MM.1S (cell line): ENCODE data around the gene ZNF444.

Source experiments
- DNase-seq: peaks from one replicate; pipeline ENCODE4 v3.0.0-alpha.2; 2015
- H2AFZ ChIP-seq: fragments of 300-600 bp; sonication (generic); 2 replicates; pipeline ENCODE4 v1.6.0; 2016; ENCODE audit warnings: antibody characterized with exemption, low read length
- H3F3A ChIP-seq: fragments of 300-600 bp; sonication (generic); 2 replicates; pipeline ENCODE4 v1.6.1; 2016; ENCODE audit warnings: mild to moderate bottlenecking, antibody characterized with exemption, low read length, moderate library complexity, mixed read lengths; ENCODE audit not compliant: insufficient read depth
- H3K27ac ChIP-seq: fragments of 300-600 bp; sonication (generic); 2 replicates; pipeline ENCODE4 v1.5.1; 2016; ENCODE audit warnings: mild to moderate bottlenecking, low read length
- H3K27me3 ChIP-seq: fragments of 300-600 bp; sonication (generic); replicated peaks from 2 replicates; pipeline ENCODE4 v1.6.0; 2016; ENCODE audit warnings: low read length; ENCODE audit not compliant: insufficient read depth
- H3K36me3 ChIP-seq: fragments of 300-600 bp; sonication (generic); replicated peaks from 2 replicates; pipeline ENCODE4 v1.6.1; 2016; ENCODE audit warnings: mild to moderate bottlenecking, low read length, mixed read lengths; ENCODE audit not compliant: insufficient read depth
- H3K4me1 ChIP-seq: fragments of 300-600 bp; sonication (generic); 2 replicates; pipeline ENCODE4 v1.6.1; 2016; ENCODE audit warnings: low read length, mixed read lengths
- H3K4me2 ChIP-seq: fragments of 300-600 bp; sonication (generic); 2 replicates; pipeline ENCODE4 v1.6.0; 2016; ENCODE audit warnings: low read depth, low read length
- H3K4me3 ChIP-seq: fragments of 300-600 bp; sonication (generic); 2 replicates; pipeline ENCODE4 v1.5.1; 2016; ENCODE audit warnings: low read length, mixed read lengths
- H3K79me2 ChIP-seq: fragments of 300-600 bp; sonication (generic); 2 replicates; pipeline ENCODE4 v1.6.1; 2016; ENCODE audit warnings: mixed run types, low read length, mixed read lengths
- H3K9ac ChIP-seq: fragments of 300-600 bp; sonication (generic); 2 replicates; pipeline ENCODE4 v1.6.1; 2016; ENCODE audit warnings: low read length, mixed read lengths
- H3K9me2 ChIP-seq: fragments of 300-600 bp; sonication (generic); replicated peaks from 2 replicates; pipeline ENCODE4 v1.6.1; 2016; ENCODE audit warnings: mild to moderate bottlenecking, low read length, mixed read lengths; ENCODE audit not compliant: insufficient read depth
- H3K9me3 ChIP-seq: fragments of 300-600 bp; sonication (generic); replicated peaks from 2 replicates; pipeline ENCODE4 v1.6.1; 2016; ENCODE audit warnings: mild to moderate bottlenecking, low read length, mixed read lengths; ENCODE audit not compliant: insufficient read depth
- H4K20me1 ChIP-seq: fragments of 300-600 bp; sonication (generic); 2 replicates; pipeline ENCODE4 v1.6.1; 2016; ENCODE audit warnings: mild to moderate bottlenecking, low read length, moderate library complexity, mixed read lengths; ENCODE audit not compliant: insufficient read depth
- CTCF ChIP-seq: fragments of 300-600 bp; sonication (generic); IDR thresholded peaks from 2 replicates; pipeline ENCODE4 v1.5.1; 2016; ENCODE audit warnings: antibody characterized with exemption, low read length, mixed read lengths
- EZH2 ChIP-seq: fragments of 300-600 bp; sonication (generic); optimal IDR thresholded peaks from 2 replicates; pipeline ENCODE3; 2017; ENCODE audit warnings: low read depth, mild to moderate bottlenecking, antibody characterized with exemption, low read length, mixed read lengths
- EZH2phosphoT487 ChIP-seq: fragments of 300-600 bp; sonication (generic); IDR thresholded peaks from 2 replicates; pipeline ENCODE4 v1.6.1; 2018; ENCODE audit warnings: antibody characterized with exemption, low read length

ZNF444 gene

GRCh38 chr19:56111601-56112312 is 29.3 kb upstream of the ZNF444 start:
- Histone ChIP-seq H3K4me1 (no peaks in the 10 kb centered on the region), H3K79me2 (peaks cover 100% of the 10 kb centered on the region), H4K20me1 (peaks cover 12% of the 10 kb centered on the region), H3K4me2 (peak overlapping the region; percentile 54; the same call in 1 of the 2 replicates), H3K27ac (peak overlapping the region; percentile 71; the same call in 1 of the 2 replicates), H3K27me3 (no peaks in the 10 kb centered on the region), H2AFZ (no peak overlapping the region), H3K9me3 (no peaks in the 10 kb centered on the region), H3K4me3 (no peak overlapping the region; the same call in 1 of the 2 replicates), H3F3A (no peaks in the 10 kb centered on the region), H3K9ac (peak overlapping the region; percentile 29; the same call in 1 of the 2 replicates), H3K36me3 (no peaks in the 10 kb centered on the region), H3K9me2 (no peaks in the 10 kb centered on the region)
- no peak for TF ChIP-seq EZH2
- no peak for TF ChIP-seq EZH2phosphoT487
- no peak for DNase-seq

GRCh38 chr19:56112313-56112709 is 28.8 kb upstream of the ZNF444 start:
- Histone ChIP-seq H4K20me1 (peaks cover 12% of the 10 kb centered on the region), H3K79me2 (peaks cover 100% of the 10 kb centered on the region), H3K36me3 (no peaks in the 10 kb centered on the region), H3K4me3 (no peak overlapping the region; the same call in 1 of the 2 replicates), H3K9me2 (no peaks in the 10 kb centered on the region), H3K27ac (peak overlapping the region; percentile 71; the same call in 1 of the 2 replicates), H3K27me3 (no peaks in the 10 kb centered on the region), H3K4me1 (no peaks in the 10 kb centered on the region), H3K9ac (no peak overlapping the region), H2AFZ (no peak overlapping the region), H3K9me3 (no peaks in the 10 kb centered on the region), H3F3A (no peaks in the 10 kb centered on the region), H3K4me2 (peak overlapping the region; percentile 54; the same call in 1 of the 2 replicates)
- TF ChIP-seq EZH2 (no peak), EZH2phosphoT487 (no peak), CTCF (no peak)
- DNase-seq = no peak

GRCh38 chr19:56113074-56113632 is 27.9 kb upstream of the ZNF444 start:
- Histone ChIP-seq H3K4me3 (no peak overlapping the region), H3K9me3 (no peaks in the 10 kb centered on the region), H3K27ac (peak overlapping the region; percentile 8; the same call in 1 of the 2 replicates), H3K9me2 (no peaks in the 10 kb centered on the region), H3K79me2 (peaks cover 100% of the 10 kb centered on the region), H3K9ac (no peak overlapping the region), H4K20me1 (peaks cover 12% of the 10 kb centered on the region), H3K4me1 (no peaks in the 10 kb centered on the region), H2AFZ (no peak overlapping the region), H3K27me3 (no peaks in the 10 kb centered on the region), H3K36me3 (no peaks in the 10 kb centered on the region), H3K4me2 (peak overlapping the region; percentile 16; the same call in 1 of the 2 replicates), H3F3A (no peaks in the 10 kb centered on the region)
- no peak for DNase-seq
- TF ChIP-seq EZH2phosphoT487 = no peak
- TF ChIP-seq EZH2 = no peak
- no peak for TF ChIP-seq CTCF
